HCT116 (cell line): ENCODE results near the gene INSYN1. TPM values are rescaled to one million over a fixed set of nuclear protein-coding genes. Genes with fewer than 3 reads are reported as not detected.

Experiments
- ATAC-seq: fragments of 200-7000 bp; cut with Tn5 transposase; 2 replicates; pipeline ENCODE4 v1.9.1; 2020; ENCODE audit warnings: mild to moderate bottlenecking, moderate library complexity
- BruUV-seq: library from RNA; stranded (reverse); fragments of 400-500 nt; replicated peaks from 2 replicates; lab custom pipeline; 2021; lab: Mats Ljungman, UMichigan
- CTCF ChIA-PET: fragments of 300-600 bp; sonication (Branson Sonifier 250); formaldehyde crosslinking; loops from one replicate; lab custom pipeline; 2021; ENCODE audit warnings: antibody characterized with exemption; lab: Charles Lee
- POLR2A ChIA-PET: fragments of 300-600, 350-600 bp; sonication (Branson Sonifier 250); formaldehyde crosslinking; loops from one replicate; lab custom pipeline; 2021; ENCODE audit warnings: antibody characterized with exemption; lab: Charles Lee
- RAD21 ChIA-PET, 2 experiments: fragments of 300-600 bp; sonication (Branson Sonifier 250); formaldehyde crosslinking; loops; one replicate each; lab custom pipeline; 2023; ENCODE audit warnings: low total read pairs in 2 of 2; ENCODE audit not compliant: uncharacterized antibody in 2 of 2, unreplicated experiment in 2 of 2, low non-redundant PET in 1 of 2; lab: Charles Lee
- DNase-seq: peaks from one replicate; pipeline ENCODE4 v3.0.0-alpha.2; 2010; ENCODE audit warnings: low read depth, low spot score
- H2AFZ ChIP-seq: fragments of 200-600 bp; shearing (Covaris generic), sonication (generic); 2 replicates; pipeline ENCODE4 v1.6.1; 2017; ENCODE audit warnings: low read depth, mixed run types, mixed read lengths, antibody characterized with exemption, low read length; ENCODE audit not compliant: poor library complexity, severe bottlenecking
- H3K27ac ChIP-seq: 2 replicates; pipeline ENCODE4 v1.5.1; 2012; ENCODE audit warnings: low read depth, low read length
- H3K27me3 ChIP-seq: fragments of 200-600 bp; sonication (generic); 2 replicates; pipeline ENCODE4 v1.6.1; 2016; ENCODE audit warnings: mixed run types, low read length, mixed read lengths; ENCODE audit not compliant: insufficient read depth
- H3K36me3 ChIP-seq, 2 experiments: fragments of 200-500 bp in 1 of 2; fragments of 200-600 bp in 1 of 2; sonication (Bioruptor generic) in 1 of 2; sonication (generic) in 1 of 2; 2 replicates each; pipeline versions ENCODE4 v1.5.1 to v1.6.1; 2014 to 2016; ENCODE audit warnings: low read length in 2 of 2, inconsistent platforms in 1 of 2, mixed read lengths in 1 of 2, mixed run types in 1 of 2; ENCODE audit not compliant: insufficient read depth in 2 of 2, control insufficient read depth in 1 of 2
- H3K4me1 ChIP-seq, 2 experiments: fragments of 200-600 bp in 1 of 2; sonication (generic) in 1 of 2; 2 replicates each; pipeline versions ENCODE4 v1.5.1 to v1.6.1; 2012 to 2017; ENCODE audit warnings: low read length in 2 of 2, inconsistent platforms in 1 of 2, mild to moderate bottlenecking in 1 of 2, mixed read lengths in 1 of 2, mixed run types in 1 of 2, moderate library complexity in 1 of 2; ENCODE audit not compliant: insufficient read depth in 2 of 2, control insufficient read depth in 1 of 2
- H3K4me2 ChIP-seq: fragments of 200-600 bp; sonication (generic); 2 replicates; pipeline ENCODE4 v1.6.1; 2017; ENCODE audit warnings: mixed run types, low read length, mixed read lengths
- H3K4me3 ChIP-seq, 2 experiments: fragments of 200-600 bp in 1 of 2; sonication (generic) in 1 of 2; replicated peaks in 1 of 2; 2 replicates each; pipeline ENCODE4 v1.5.1; 2011 to 2016; ENCODE audit warnings: low read length in 2 of 2, control low read depth in 1 of 2, low read depth in 1 of 2, mild to moderate bottlenecking in 1 of 2, mixed read lengths in 1 of 2, mixed run types in 1 of 2
- H3K79me2 ChIP-seq: fragments of 200-600 bp; sonication (generic); 2 replicates; pipeline ENCODE4 v1.6.1; 2017; ENCODE audit warnings: mild to moderate bottlenecking, mixed run types, low read length, moderate library complexity, mixed read lengths; ENCODE audit not compliant: insufficient read depth
- H3K9ac ChIP-seq: fragments of 200-600 bp; sonication (generic); 2 replicates; pipeline ENCODE4 v1.6.1; 2016; ENCODE audit warnings: low read length, mixed read lengths
- H3K9me2 ChIP-seq: fragments of 200-600 bp; sonication (generic), shearing (Covaris generic); 2 replicates; pipeline ENCODE4 v1.6.1; 2017; ENCODE audit warnings: mixed run types, mild to moderate bottlenecking, moderate library complexity; ENCODE audit not compliant: insufficient read depth
- H3K9me3 ChIP-seq, 2 experiments: fragments of 200-500 bp in 1 of 2; fragments of 200-600 bp in 1 of 2; sonication (Bioruptor generic) in 1 of 2; sonication (generic) in 1 of 2; 2 replicates each; pipeline ENCODE4 v1.6.1; 2014 to 2017; ENCODE audit warnings: low read length in 2 of 2, mixed read lengths in 2 of 2, inconsistent platforms in 1 of 2, low read depth in 1 of 2, mild to moderate bottlenecking in 1 of 2, mixed run types in 1 of 2, moderate library complexity in 1 of 2; ENCODE audit not compliant: control insufficient read depth in 1 of 2, insufficient read depth in 1 of 2
- H4K20me1 ChIP-seq: fragments of 200-600 bp; sonication (generic), shearing (Covaris generic); 2 replicates; pipeline ENCODE4 v1.6.1; 2017; ENCODE audit warnings: mixed run types, mild to moderate bottlenecking, moderate library complexity; ENCODE audit not compliant: insufficient read depth
- CBX3 ChIP-seq: IDR thresholded peaks from 2 replicates; pipeline ENCODE4 v1.6.1; 2012; ENCODE audit warnings: low read depth
- CEBPB ChIP-seq: IDR thresholded peaks from 2 replicates; pipeline ENCODE4 v1.6.1; 2012; ENCODE audit warnings: low read depth
- EGR1 ChIP-seq: IDR thresholded peaks from 2 replicates; pipeline ENCODE4 v1.6.1; 2012; ENCODE audit warnings: low read depth
- ELF1 ChIP-seq: IDR thresholded peaks from 2 replicates; pipeline ENCODE4 v1.6.1; 2012; ENCODE audit warnings: low read depth, borderline replicate concordance
- EZH2 ChIP-seq: fragments of 200-600 bp; sonication (generic); IDR thresholded peaks from 2 replicates; pipeline ENCODE4 v1.6.1; 2017; ENCODE audit warnings: antibody characterized with exemption, mixed run types
- EZH2phosphoT487 ChIP-seq: fragments of 200-600 bp; IDR thresholded peaks from 2 replicates; pipeline ENCODE4 v1.6.1; 2018; ENCODE audit warnings: antibody characterized with exemption, borderline replicate concordance
- JUND ChIP-seq: IDR thresholded peaks from 2 replicates; pipeline ENCODE4 v1.6.1; 2012
- POLR2A ChIP-seq: IDR thresholded peaks from 2 replicates; pipeline ENCODE4 v1.7.0; 2011; ENCODE audit warnings: borderline replicate concordance; ENCODE audit not compliant: insufficient read depth, insufficient read length; ENCODE audit errors: extremely low read depth
- RAD21 ChIP-seq: IDR thresholded peaks from 2 replicates; pipeline ENCODE4 v1.6.1; 2012; ENCODE audit warnings: low read depth, mild to moderate bottlenecking
- SP1 ChIP-seq: IDR thresholded peaks from 2 replicates; pipeline ENCODE4 v1.6.1; 2012; ENCODE audit warnings: low read depth
- YY1 ChIP-seq: IDR thresholded peaks from 2 replicates; pipeline ENCODE4 v1.6.1; 2011; ENCODE audit warnings: low read length, low read depth, moderate library complexity, mild to moderate bottlenecking; ENCODE audit not compliant: insufficient replicate concordance; ENCODE audit errors: extremely low read depth
- ZFX ChIP-seq: fragments of 450-650 bp; IDR thresholded peaks from 2 replicates; pipeline ENCODE4 v1.6.1; 2017
- ZNF274 ChIP-seq: fragments of 200-500 bp; sonication (Bioruptor generic); IDR thresholded peaks from 2 replicates; pipeline ENCODE4 v1.6.1; 2014; ENCODE audit warnings: mild to moderate bottlenecking, low read depth, low read length, inconsistent platforms
- intact Hi-C: fragments of 100-400 bp; cut with micrococcal nuclease; formaldehyde crosslinking; loops from 2 replicates; pipeline ENCODE4 v1.10.0; 2022
- total RNA-seq: library from RNA; stranded (reverse); gene quantifications from one replicate; pipeline ENCODE4 v1.2.1, GENCODE V29; 2021; ENCODE audit not compliant: unreplicated experiment
- TF ChIP-seq, protein P1 (sequence below): IDR thresholded peaks from 2 replicates; pipeline ENCODE4 v1.6.1; 2011; ENCODE audit warnings: mild to moderate bottlenecking, low read length, moderate library complexity; ENCODE audit not compliant: insufficient replicate concordance; ENCODE audit errors: extremely low read depth
- TF ChIP-seq, protein P2 (sequence below): IDR thresholded peaks from 2 replicates; pipeline ENCODE4 v1.6.1; 2012
- TF ChIP-seq, protein P3 (sequence below), 3 experiments: fragments of 200-600 bp in 1 of 3; sonication (generic) in 1 of 3; IDR thresholded peaks in 2 of 3; conservative IDR thresholded peaks in 1 of 3; 2 replicates each; pipeline ENCODE4 v1.5.1; 2012 to 2017; ENCODE audit warnings: low read depth in 2 of 3, low read length in 2 of 3, antibody characterized with exemption in 1 of 3, borderline replicate concordance in 1 of 3, control low read depth in 1 of 3, mild to moderate bottlenecking in 1 of 3, mixed read lengths in 1 of 3, mixed run types in 1 of 3, moderate library complexity in 1 of 3; ENCODE audit not compliant: insufficient read depth in 1 of 3

The INSYN1 gene
- total RNA-seq, 1 experiment from 2014 or later: 2.0 TPM

DNA sequence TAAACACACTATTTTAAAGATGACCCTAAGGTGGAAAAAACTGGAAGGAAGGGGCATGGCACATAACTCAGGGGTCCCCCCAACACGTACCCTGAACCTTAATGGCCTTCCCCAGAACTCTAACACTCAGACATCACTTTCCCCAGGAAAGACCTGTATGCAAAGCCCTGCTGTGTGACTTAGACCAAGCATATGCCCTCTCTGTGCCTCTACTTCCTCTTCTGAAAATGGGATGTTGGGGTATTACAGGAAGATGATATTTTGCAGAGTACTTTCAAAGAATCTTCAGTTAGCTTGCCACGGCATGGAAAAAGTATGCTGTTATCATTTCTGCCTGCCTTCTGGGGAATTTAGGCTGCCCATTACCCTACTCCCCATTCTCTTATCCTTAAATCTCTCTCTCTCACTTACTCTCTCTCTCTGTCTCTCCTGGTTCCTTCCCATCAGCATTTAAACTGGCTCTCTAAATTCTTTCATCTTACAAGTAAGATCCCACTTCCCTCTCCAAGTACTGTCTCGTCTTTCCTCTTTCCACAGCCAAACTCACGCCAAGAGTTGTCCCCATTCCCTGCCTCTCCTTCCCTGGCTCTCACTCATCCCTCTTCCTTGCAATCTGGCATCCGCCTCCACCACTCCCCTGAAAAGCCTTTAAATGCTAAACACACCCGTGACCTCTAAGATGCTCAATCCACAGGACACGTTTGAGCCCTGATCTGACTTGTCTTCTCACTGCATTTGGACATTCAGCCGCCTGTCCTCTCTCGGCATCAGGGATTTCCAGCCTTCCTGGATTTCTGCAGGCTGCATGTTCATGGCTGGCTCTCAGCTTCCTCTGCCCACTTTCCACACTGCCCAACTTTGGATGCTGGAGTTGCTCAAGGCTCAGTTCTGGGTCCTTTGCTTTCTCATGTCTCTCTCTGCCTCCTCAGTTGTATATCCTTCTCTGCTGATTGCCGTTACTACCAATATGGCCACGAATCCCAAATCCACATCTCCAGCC is 7.5 kb upstream of the INSYN1 start (continued):
- TF ChIP-seq SP1: no peak

DNA sequence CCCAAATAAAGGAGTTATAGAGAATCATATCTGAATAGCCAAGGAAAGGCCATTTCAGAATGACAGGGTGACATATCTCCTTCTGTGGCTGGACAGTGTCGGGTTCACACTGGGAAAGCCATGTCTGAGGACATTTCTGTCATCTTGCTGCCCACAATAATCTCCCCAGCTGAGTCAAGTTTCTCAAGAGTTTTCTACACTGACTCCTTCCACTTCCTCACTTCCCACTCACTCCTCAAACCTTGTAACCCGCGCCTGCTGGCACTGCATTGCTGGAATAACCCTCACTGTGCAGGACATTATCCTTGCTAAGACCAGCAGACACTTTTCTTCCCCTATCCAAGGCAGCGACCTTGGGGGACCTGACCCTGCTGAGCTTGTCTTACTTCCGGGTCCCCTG is 5.3 kb upstream of the INSYN1 start:
- TF ChIP-seq ZNF274: no peak
- no peak for TF ChIP-seq EGR1
- TF ChIP-seq ZFX: no peak
- TF ChIP-seq CBX3: no peak
- no peak for TF ChIP-seq SP1
- TF ChIP-seq, protein P1, sequence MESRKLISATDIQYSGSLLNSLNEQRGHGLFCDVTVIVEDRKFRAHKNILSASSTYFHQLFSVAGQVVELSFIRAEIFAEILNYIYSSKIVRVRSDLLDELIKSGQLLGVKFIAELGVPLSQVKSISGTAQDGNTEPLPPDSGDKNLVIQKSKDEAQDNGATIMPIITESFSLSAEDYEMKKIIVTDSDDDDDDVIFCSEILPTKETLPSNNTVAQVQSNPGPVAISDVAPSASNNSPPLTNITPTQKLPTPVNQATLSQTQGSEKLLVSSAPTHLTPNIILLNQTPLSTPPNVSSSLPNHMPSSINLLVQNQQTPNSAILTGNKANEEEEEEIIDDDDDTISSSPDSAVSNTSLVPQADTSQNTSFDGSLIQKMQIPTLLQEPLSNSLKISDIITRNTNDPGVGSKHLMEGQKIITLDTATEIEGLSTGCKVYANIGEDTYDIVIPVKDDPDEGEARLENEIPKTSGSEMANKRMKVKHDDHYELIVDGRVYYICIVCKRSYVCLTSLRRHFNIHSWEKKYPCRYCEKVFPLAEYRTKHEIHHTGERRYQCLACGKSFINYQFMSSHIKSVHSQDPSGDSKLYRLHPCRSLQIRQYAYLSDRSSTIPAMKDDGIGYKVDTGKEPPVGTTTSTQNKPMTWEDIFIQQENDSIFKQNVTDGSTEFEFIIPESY: no peak
- TF ChIP-seq CEBPB: no peak
- TF ChIP-seq RAD21: no peak
- TF ChIP-seq ELF1: no peak
- TF ChIP-seq, protein P2, sequence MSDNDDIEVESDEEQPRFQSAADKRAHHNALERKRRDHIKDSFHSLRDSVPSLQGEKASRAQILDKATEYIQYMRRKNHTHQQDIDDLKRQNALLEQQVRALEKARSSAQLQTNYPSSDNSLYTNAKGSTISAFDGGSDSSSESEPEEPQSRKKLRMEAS: no peak
- TF ChIP-seq EZH2: no peak
- TF ChIP-seq JUND: no peak
- TF ChIP-seq EZH2phosphoT487: no peak
- no peak for TF ChIP-seq YY1
- no peak for TF ChIP-seq POLR2A
- TF ChIP-seq, protein P3, sequence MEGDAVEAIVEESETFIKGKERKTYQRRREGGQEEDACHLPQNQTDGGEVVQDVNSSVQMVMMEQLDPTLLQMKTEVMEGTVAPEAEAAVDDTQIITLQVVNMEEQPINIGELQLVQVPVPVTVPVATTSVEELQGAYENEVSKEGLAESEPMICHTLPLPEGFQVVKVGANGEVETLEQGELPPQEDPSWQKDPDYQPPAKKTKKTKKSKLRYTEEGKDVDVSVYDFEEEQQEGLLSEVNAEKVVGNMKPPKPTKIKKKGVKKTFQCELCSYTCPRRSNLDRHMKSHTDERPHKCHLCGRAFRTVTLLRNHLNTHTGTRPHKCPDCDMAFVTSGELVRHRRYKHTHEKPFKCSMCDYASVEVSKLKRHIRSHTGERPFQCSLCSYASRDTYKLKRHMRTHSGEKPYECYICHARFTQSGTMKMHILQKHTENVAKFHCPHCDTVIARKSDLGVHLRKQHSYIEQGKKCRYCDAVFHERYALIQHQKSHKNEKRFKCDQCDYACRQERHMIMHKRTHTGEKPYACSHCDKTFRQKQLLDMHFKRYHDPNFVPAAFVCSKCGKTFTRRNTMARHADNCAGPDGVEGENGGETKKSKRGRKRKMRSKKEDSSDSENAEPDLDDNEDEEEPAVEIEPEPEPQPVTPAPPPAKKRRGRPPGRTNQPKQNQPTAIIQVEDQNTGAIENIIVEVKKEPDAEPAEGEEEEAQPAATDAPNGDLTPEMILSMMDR (IDR thresholded peaks at IDR 0.05 in 2 of 3, conservative IDR thresholded peaks at IDR 0.05 in 1 of 3; ENCODE audit: borderline replicate concordance in 1 of 3, insufficient read depth in 1 of 3, low read depth in 2 of 3, low read length in 2 of 3): no peak
- ChIA-PET RAD21 (no interaction called here), CTCF (no interaction called here), POLR2A (no interaction called here)
- H3K4me3 ChIP-seq: no peak overlapping the region
- no peak for ATAC-seq
- no peaks in the 10 kb centered on the region for H3K79me2 ChIP-seq
- no peaks in the 10 kb centered on the region for H4K20me1 ChIP-seq
- no peaks in the 10 kb centered on the region for H3K9me3 ChIP-seq
- no TSS peak for BruUV-seq
- H3K9ac ChIP-seq: no peak overlapping the region
- intact Hi-C loops: no loop called here
- H3K4me1 ChIP-seq: peaks cover 0 to under 1% of the 10 kb centered on the region in 2 experiments; a peak in 1 of 4 replicates
- H3K36me3 ChIP-seq: no peaks in the 10 kb centered on the region
- H3K27me3 ChIP-seq: peaks cover 47% of the 10 kb centered on the region
- no peak overlapping the region for H3K4me2 ChIP-seq
- H3K27ac ChIP-seq: no peak overlapping the region
- no peak for DNase-seq
- H2AFZ ChIP-seq: no peak overlapping the region
- H3K9me2 ChIP-seq: no peaks in the 10 kb centered on the region
